Ectodermal cell (in vitro differentiated cells): Measurements from ENCODE around the gene SAP30L.

ENCODE experiments used
- H3K27ac ChIP-seq: 2 replicates; pipeline ENCODE4 v1.7.0; 2013; ENCODE audit warnings: mild to moderate bottlenecking, low read depth, low read length; ENCODE audit not compliant: insufficient read depth, poor library complexity, severe bottlenecking
- H3K27me3 ChIP-seq: 2 replicates; pipeline ENCODE4 v1.7.0; 2013; ENCODE audit warnings: mild to moderate bottlenecking, low read length; ENCODE audit not compliant: insufficient read depth, control insufficient read depth, poor library complexity, severe bottlenecking
- H3K36me3 ChIP-seq: one replicate; pipeline ENCODE4 v1.7.0; 2013; ENCODE audit warnings: low read length; ENCODE audit not compliant: control insufficient read depth, insufficient read depth
- H3K4me1 ChIP-seq: one replicate; pipeline ENCODE4 v1.7.0; 2013; ENCODE audit warnings: low read length; ENCODE audit not compliant: control insufficient read depth, insufficient read depth
- H3K4me3 ChIP-seq: 2 replicates; pipeline ENCODE4 v1.7.0; 2013; ENCODE audit warnings: low read depth, low read length, control low read depth; ENCODE audit not compliant: insufficient read depth
- H3K9me3 ChIP-seq: 2 replicates; pipeline ENCODE4 v1.7.0; 2013; ENCODE audit warnings: mild to moderate bottlenecking, low read length, moderate library complexity; ENCODE audit not compliant: control insufficient read depth
- WGBS, 2 experiments: methylation state at CpG; one replicate each; pipeline ENCODE4 v1.1.7; 2013; ENCODE audit warnings: missing lambda C conversion rate in 2 of 2; 5-methylcytosine and 5-hydroxymethylcytosine counted together

SAP30L gene

GRCh38 chr5:154478752-154479159 is 33.0 kb downstream of the SAP30L start:
- no peaks in the 10 kb centered on the region for H3K36me3 ChIP-seq
- H3K27me3 ChIP-seq: peaks cover 100% of the 10 kb centered on the region
- 1% methylated on average over 27 of the region's 27 CpGs for WGBS, 2 experiments
- peak overlapping the region; percentile 16 for H3K4me3 ChIP-seq
- no peaks in the 10 kb centered on the region for H3K9me3 ChIP-seq
- peaks cover 36% of the 10 kb centered on the region for H3K4me1 ChIP-seq
- H3K27ac ChIP-seq: no peak overlapping the region

- H3K4me3 ChIP-seq: peak overlapping the region; percentile 16
These were observed 33.6 kb downstream of the SAP30L start for GRCh38 chr5:154479160-154479943.

GRCh38 chr5:154479944-154480750 is 34.4 kb downstream of the SAP30L start:
- Histone ChIP-seq H3K9me3 (no peaks in the 10 kb centered on the region), H3K36me3 (no peaks in the 10 kb centered on the region), H3K4me3 (no peak overlapping the region), H3K27ac (no peak overlapping the region), H3K27me3 (peaks cover 100% of the 10 kb centered on the region), H3K4me1 (peaks cover 45% of the 10 kb centered on the region)
- WGBS, 2 experiments: 3% methylated on average over 31 of the region's 31 CpGs

More at GRCh38 chr5:154479160-154479943, 33.6 kb downstream of the SAP30L start:
- H3K27ac ChIP-seq: no peak overlapping the region
- no peaks in the 10 kb centered on the region for H3K36me3 ChIP-seq
- H3K27me3 ChIP-seq: peaks cover 100% of the 10 kb centered on the region
- WGBS, 2 experiments: 1% methylated on average over 41 of the region's 44 CpGs
- no peaks in the 10 kb centered on the region for H3K9me3 ChIP-seq
- H3K4me1 ChIP-seq: peaks cover 42% of the 10 kb centered on the region

- Histone ChIP-seq H3K27me3 (peaks cover 100% of the 10 kb centered on the region), H3K4me1 (peaks cover 41% of the 10 kb centered on the region), H3K36me3 (no peaks in the 10 kb centered on the region), H3K4me3 (no peak overlapping the region), H3K27ac (no peak overlapping the region), H3K9me3 (no peaks in the 10 kb centered on the region)
- 15 to 17% methylated on average over 3 of the region's 3 CpGs for whole genome bisulfite sequencing, 2 experiments
These were observed 35.0 kb downstream of the SAP30L start for GRCh38 chr5:154480847-154481246.

GRCh38 chr5:154481584-154482381 is 36.0 kb downstream of the SAP30L start:
- no peak overlapping the region for H3K4me3 ChIP-seq
- WGBS, 2 experiments: 10 to 12% methylated on average over 11 of the region's 11 CpGs
- peaks cover 32% of the 10 kb centered on the region for H3K4me1 ChIP-seq
- H3K27me3 ChIP-seq: peaks cover 100% of the 10 kb centered on the region
- H3K27ac ChIP-seq: no peak overlapping the region
- H3K9me3 ChIP-seq: no peaks in the 10 kb centered on the region
- H3K36me3 ChIP-seq: no peaks in the 10 kb centered on the region

- Histone ChIP-seq H3K27ac (no peak overlapping the region), H3K36me3 (no peaks in the 10 kb centered on the region), H3K4me1 (peaks cover 27% of the 10 kb centered on the region), H3K27me3 (peaks cover 100% of the 10 kb centered on the region), H3K4me3 (no peak overlapping the region), H3K9me3 (no peaks in the 10 kb centered on the region)
- WGBS, 2 experiments: 3 to 4% methylated on average over 47 to 49 of the region's 49 CpGs
These were observed 37.0 kb downstream of the SAP30L start for GRCh38 chr5:154482528-154483449.

- Histone ChIP-seq H3K27ac (no peak overlapping the region), H3K4me3 (no peak overlapping the region), H3K9me3 (no peaks in the 10 kb centered on the region), H3K4me1 (peaks cover 27% of the 10 kb centered on the region), H3K36me3 (no peaks in the 10 kb centered on the region), H3K27me3 (peaks cover 99% of the 10 kb centered on the region)
- WGBS, 2 experiments: 1 to 2% methylated on average over 34 of the region's 34 CpGs
These were observed 38.0 kb downstream of the SAP30L start for GRCh38 chr5:154483654-154484392.

- 4 to 5% methylated on average over 15 of the region's 15 CpGs for WGBS, 2 experiments
- Histone ChIP-seq H3K27me3 (peaks cover 99% of the 10 kb centered on the region), H3K36me3 (no peaks in the 10 kb centered on the region), H3K9me3 (no peaks in the 10 kb centered on the region), H3K27ac (no peak overlapping the region), H3K4me1 (peaks cover 21% of the 10 kb centered on the region), H3K4me3 (no peak overlapping the region)
These were observed 38.7 kb downstream of the SAP30L start for GRCh38 chr5:154484393-154485095.
